HepG2 (cell line): ENCODE measurements around the gene PDGFA. TPM values are rescaled to one million over a fixed set of nuclear protein-coding genes. Genes with fewer than 3 reads are reported as not detected.

Source experiments
- AGO1 ChIP-seq: fragments of 200-400 bp; formaldehyde crosslinking; IDR thresholded peaks from 2 replicates; pipeline ENCODE4 v1.6.1; 2017; ENCODE audit warnings: mild to moderate bottlenecking, low read depth, low read length, moderate library complexity; ENCODE audit not compliant: poor library complexity, severe bottlenecking
- CBX1 ChIP-seq: IDR thresholded peaks from one replicate; pipeline ENCODE4 v1.6.1; 2016; ENCODE audit warnings: antibody characterized with exemption, low read depth
- ESRRA ChIP-seq: sonication (generic); formaldehyde crosslinking; IDR thresholded peaks from 2 replicates; pipeline ENCODE4 v1.5.1; 2020; ENCODE audit warnings: mild to moderate bottlenecking, low read depth, missing genetic modification reagents
- HCFC1 ChIP-seq: fragments of 150-350 bp; IDR thresholded peaks from 2 replicates; pipeline ENCODE4 v1.6.1; 2014; ENCODE audit warnings: low read depth, low read length
- JUNB ChIP-seq: sonication (generic); formaldehyde crosslinking; IDR thresholded peaks from 2 replicates; pipeline ENCODE4 v1.8.0; 2022; ENCODE audit warnings: missing genetic modification reagents, mild to moderate bottlenecking, borderline replicate concordance
- MBNL3 ChIP-seq: fragments of 250-450 bp; sonication (Bioruptor Pico); conservative IDR thresholded peaks from 2 replicates; pipeline ENCODE4 v1.8.0; 2022; ENCODE audit warnings: mild to moderate bottlenecking, inconsistent platforms
- RARA ChIP-seq: IDR thresholded peaks from 2 replicates; pipeline ENCODE4 v1.6.1; 2016; ENCODE audit warnings: missing genetic modification reagents, missing compliant biosample characterization
- RFX3 ChIP-seq: IDR thresholded peaks from 2 replicates; pipeline ENCODE4 v1.6.1; 2016; ENCODE audit warnings: missing biosample characterization, missing genetic modification reagents
- THAP11 ChIP-seq: IDR thresholded peaks from 2 replicates; pipeline ENCODE4 v1.6.1; 2016; ENCODE audit warnings: missing biosample characterization, missing genetic modification reagents
- ZNF350 ChIP-seq: sonication (generic); formaldehyde crosslinking; IDR thresholded peaks from 2 replicates; pipeline ENCODE4 v1.4.0; 2020; ENCODE audit warnings: mild to moderate bottlenecking, low read depth, missing genetic modification reagents, borderline replicate concordance
- ZNF367 ChIP-seq: sonication (generic); formaldehyde crosslinking; IDR thresholded peaks from 2 replicates; pipeline ENCODE4 v1.4.0; 2020; ENCODE audit warnings: missing genetic modification reagents, borderline replicate concordance
- ZNF552 ChIP-seq: sonication (generic); formaldehyde crosslinking; IDR thresholded peaks from 2 replicates; pipeline ENCODE4 v1.9.0; 2022; ENCODE audit warnings: missing genetic modification reagents, mild to moderate bottlenecking, borderline replicate concordance
- ZNF563 ChIP-seq: sonication (generic); formaldehyde crosslinking; IDR thresholded peaks from 2 replicates; pipeline ENCODE4 v1.8.0; 2022; ENCODE audit warnings: mild to moderate bottlenecking, moderate library complexity, missing genetic modification reagents
- ZNF678 ChIP-seq: sonication (generic); formaldehyde crosslinking; IDR thresholded peaks from 2 replicates; pipeline ENCODE4 v1.4.0; 2020; ENCODE audit warnings: mild to moderate bottlenecking, missing genetic modification reagents
- ZNF747 ChIP-seq: sonication (generic); formaldehyde crosslinking; IDR thresholded peaks from 2 replicates; pipeline ENCODE4 v1.8.1; 2023; ENCODE audit warnings: missing genetic modification reagents, mild to moderate bottlenecking, borderline replicate concordance
- ZNF749 ChIP-seq: sonication (generic); formaldehyde crosslinking; IDR thresholded peaks from 2 replicates; pipeline ENCODE4 v1.8.0; 2022; ENCODE audit warnings: mild to moderate bottlenecking, missing genetic modification reagents, moderate library complexity, borderline replicate concordance
- ZNF776 ChIP-seq: sonication (generic); formaldehyde crosslinking; IDR thresholded peaks from 2 replicates; pipeline ENCODE4 v1.4.0; 2020; ENCODE audit warnings: mild to moderate bottlenecking, missing genetic modification reagents
- polyA plus RNA-seq, 8 experiments: library from polyadenylated mRNA; depleted of rRNA in 3 of 8; stranded (reverse) in 7 of 8; unstranded in 1 of 8; fragments of >200 nt; fragmentation: Illumina TruSeq in 4 of 8; extraction: Trizol in 4 of 8; gene quantifications; 2 replicates each; pipeline versions ENCODE4 v1.2.1 to v1.2.3, GENCODE V29; 2011 to 2016; ENCODE audit warnings: low read depth in 4 of 8, missing spikeins in 1 of 8, mixed read lengths in 1 of 8; ENCODE audit not compliant: insufficient read depth in 1 of 8
- total RNA-seq, 5 experiments: library from RNA; depleted of rRNA; stranded (reverse); fragments of >200 nt; fragmentation: Illumina TruSeq; extraction: Trizol; gene quantifications; 2 replicates each; pipeline ENCODE4 v1.2.3, GENCODE V29; 2016; ENCODE audit warnings: low read depth in 1 of 5
- TF ChIP-seq, protein P1 (sequence below): sonication (generic); formaldehyde crosslinking; IDR thresholded peaks from 2 replicates; pipeline ENCODE4 v1.4.0; 2020; ENCODE audit warnings: mild to moderate bottlenecking, missing genetic modification reagents, borderline replicate concordance
- TF ChIP-seq, protein P2 (sequence below): sonication (generic); formaldehyde crosslinking; IDR thresholded peaks from 2 replicates; pipeline ENCODE4 v1.8.0; 2022; ENCODE audit warnings: missing genetic modification reagents, mild to moderate bottlenecking, inconsistent platforms, borderline replicate concordance
- TF ChIP-seq, protein P3 (sequence below): sonication (generic); formaldehyde crosslinking; IDR thresholded peaks from 2 replicates; pipeline ENCODE4 v1.4.0; 2020; ENCODE audit warnings: mild to moderate bottlenecking, missing genetic modification reagents
- TF ChIP-seq, protein P4 (sequence below), 2 experiments: fragments of 450-650 bp in 1 of 2; sonication (generic) in 1 of 2; formaldehyde crosslinking; IDR thresholded peaks; 2 replicates each; pipeline versions ENCODE4 v1.5.0 to v1.8.0; 2020 to 2022; ENCODE audit warnings: mild to moderate bottlenecking in 1 of 2, missing genetic modification reagents in 1 of 2

The PDGFA gene
- total and polyA plus RNA-seq, 2 of the 13 experiments (the other 11 are each of a cell fraction or from before 2014, with no cell fraction given): 1.5 to 3.4 TPM

DNA sequence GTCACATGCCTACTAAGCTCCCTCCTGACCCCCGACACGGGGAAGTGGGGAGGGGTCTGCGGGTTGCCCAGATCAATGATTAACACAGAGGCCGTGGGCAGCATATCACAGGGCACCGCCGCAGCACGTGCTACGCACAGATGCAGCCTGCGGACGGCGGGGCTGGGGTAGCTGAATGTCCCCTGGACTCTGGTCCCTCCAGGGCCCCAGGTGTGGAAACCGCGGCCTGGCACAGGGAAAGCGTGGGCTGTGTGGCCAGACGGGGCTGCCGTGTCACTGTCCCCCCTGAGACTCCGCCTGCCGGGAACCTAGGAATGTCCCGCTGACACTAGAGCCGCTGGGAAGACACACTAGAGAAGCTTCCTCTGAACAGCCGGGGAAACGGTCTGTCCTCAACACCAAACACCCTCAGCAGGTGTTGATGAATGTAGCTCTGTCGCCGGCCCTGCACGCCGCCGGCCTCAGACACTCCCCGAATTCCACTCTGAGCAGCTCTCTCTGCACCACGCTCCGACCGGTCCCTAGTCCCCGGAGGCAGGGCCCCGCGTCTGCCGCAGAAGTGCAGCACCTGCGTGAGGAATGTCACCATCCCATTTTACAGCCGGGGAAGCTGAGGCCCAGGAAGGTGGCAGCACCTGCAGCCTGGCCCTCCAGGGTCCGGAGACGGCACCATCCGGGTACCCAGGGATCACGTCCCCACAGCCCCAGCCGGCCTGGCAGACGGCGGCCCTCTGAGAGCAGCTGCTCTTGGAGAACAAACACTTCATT lies 33.4 kb upstream of the PDGFA start (continued):
- TF ChIP-seq, protein P1, sequence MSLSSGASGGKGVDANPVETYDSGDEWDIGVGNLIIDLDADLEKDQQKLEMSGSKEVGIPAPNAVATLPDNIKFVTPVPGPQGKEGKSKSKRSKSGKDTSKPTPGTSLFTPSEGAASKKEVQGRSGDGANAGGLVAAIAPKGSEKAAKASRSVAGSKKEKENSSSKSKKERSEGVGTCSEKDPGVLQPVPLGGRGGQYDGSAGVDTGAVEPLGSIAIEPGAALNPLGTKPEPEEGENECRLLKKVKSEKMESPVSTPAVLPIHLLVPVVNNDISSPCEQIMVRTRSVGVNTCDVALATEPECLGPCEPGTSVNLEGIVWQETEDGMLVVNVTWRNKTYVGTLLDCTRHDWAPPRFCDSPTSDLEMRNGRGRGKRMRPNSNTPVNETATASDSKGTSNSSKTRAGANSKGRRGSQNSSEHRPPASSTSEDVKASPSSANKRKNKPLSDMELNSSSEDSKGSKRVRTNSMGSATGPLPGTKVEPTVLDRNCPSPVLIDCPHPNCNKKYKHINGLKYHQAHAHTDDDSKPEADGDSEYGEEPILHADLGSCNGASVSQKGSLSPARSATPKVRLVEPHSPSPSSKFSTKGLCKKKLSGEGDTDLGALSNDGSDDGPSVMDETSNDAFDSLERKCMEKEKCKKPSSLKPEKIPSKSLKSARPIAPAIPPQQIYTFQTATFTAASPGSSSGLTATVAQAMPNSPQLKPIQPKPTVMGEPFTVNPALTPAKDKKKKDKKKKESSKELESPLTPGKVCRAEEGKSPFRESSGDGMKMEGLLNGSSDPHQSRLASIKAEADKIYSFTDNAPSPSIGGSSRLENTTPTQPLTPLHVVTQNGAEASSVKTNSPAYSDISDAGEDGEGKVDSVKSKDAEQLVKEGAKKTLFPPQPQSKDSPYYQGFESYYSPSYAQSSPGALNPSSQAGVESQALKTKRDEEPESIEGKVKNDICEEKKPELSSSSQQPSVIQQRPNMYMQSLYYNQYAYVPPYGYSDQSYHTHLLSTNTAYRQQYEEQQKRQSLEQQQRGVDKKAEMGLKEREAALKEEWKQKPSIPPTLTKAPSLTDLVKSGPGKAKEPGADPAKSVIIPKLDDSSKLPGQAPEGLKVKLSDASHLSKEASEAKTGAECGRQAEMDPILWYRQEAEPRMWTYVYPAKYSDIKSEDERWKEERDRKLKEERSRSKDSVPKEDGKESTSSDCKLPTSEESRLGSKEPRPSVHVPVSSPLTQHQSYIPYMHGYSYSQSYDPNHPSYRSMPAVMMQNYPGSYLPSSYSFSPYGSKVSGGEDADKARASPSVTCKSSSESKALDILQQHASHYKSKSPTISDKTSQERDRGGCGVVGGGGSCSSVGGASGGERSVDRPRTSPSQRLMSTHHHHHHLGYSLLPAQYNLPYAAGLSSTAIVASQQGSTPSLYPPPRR: peak; percentile 72
- TF ChIP-seq ZNF552 (CRISPR knock-in tag) (peak; percentile 36; the same call in 1 of the 2 replicates), THAP11 (CRISPR knock-in tag) (peak; percentile 47; the same call in 1 of the 2 replicates), ZNF776 (CRISPR knock-in tag) (no peak), AGO1 (peak; percentile 15), HCFC1 (no peak), RARA (CRISPR knock-in tag) (peak; percentile 59; the same call in 1 of the 2 replicates), MBNL3 (CRISPR knock-in tag) (no peak), ZNF749 (CRISPR knock-in tag) (no peak), ZNF350 (no peak; the same call in 1 of the 2 replicates), ZNF678 (no peak), ZNF367 (CRISPR knock-in tag) (no peak), JUNB (CRISPR knock-in tag) (no peak), CBX1 (no peak), ZNF563 (CRISPR knock-in tag) (peak; percentile 36; the same call in 1 of the 2 replicates), ZNF747 (CRISPR knock-in tag) (no peak), RFX3 (CRISPR knock-in tag) (no peak), ESRRA (CRISPR knock-in tag) (peak; percentile 60; the same call in 1 of the 2 replicates)
- TF ChIP-seq, protein P2, sequence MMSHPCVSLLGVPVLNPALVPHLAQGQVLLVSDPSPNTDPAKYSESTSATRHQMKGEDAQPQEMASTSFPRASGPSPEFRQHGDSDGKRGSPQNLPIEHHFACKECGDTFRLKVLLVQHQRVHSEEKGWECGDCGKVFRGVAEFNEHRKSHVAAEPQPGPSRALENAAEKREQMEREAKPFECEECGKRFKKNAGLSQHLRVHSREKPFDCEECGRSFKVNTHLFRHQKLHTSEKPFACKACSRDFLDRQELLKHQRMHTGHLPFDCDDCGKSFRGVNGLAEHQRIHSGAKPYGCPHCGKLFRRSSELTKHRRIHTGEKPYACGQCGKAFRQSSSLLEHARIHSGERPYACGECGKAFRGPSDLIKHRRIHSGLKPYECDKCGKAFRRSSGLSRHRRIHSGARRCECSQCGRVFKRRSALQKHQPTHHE (CRISPR knock-in tag): no peak
- TF ChIP-seq, protein P3, sequence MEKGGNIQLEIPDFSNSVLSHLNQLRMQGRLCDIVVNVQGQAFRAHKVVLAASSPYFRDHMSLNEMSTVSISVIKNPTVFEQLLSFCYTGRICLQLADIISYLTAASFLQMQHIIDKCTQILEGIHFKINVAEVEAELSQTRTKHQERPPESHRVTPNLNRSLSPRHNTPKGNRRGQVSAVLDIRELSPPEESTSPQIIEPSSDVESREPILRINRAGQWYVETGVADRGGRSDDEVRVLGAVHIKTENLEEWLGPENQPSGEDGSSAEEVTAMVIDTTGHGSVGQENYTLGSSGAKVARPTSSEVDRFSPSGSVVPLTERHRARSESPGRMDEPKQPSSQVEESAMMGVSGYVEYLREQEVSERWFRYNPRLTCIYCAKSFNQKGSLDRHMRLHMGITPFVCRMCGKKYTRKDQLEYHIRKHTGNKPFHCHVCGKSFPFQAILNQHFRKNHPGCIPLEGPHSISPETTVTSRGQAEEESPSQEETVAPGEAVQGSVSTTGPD (CRISPR knock-in tag): no peak
- TF ChIP-seq, protein P4, sequence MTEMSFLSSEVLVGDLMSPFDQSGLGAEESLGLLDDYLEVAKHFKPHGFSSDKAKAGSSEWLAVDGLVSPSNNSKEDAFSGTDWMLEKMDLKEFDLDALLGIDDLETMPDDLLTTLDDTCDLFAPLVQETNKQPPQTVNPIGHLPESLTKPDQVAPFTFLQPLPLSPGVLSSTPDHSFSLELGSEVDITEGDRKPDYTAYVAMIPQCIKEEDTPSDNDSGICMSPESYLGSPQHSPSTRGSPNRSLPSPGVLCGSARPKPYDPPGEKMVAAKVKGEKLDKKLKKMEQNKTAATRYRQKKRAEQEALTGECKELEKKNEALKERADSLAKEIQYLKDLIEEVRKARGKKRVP (CRISPR knock-in tag; IDR thresholded peaks at IDR 0.05): peak in 1 of 2 experiments; percentile 41; a peak in 1 of 4 replicates
